Osteoblast (primary cell): Measurements from ENCODE around the gene WFIKKN1. TPM values are rescaled to one million over a fixed set of nuclear protein-coding genes. Genes with fewer than 3 reads are reported as not detected.

Source experiments
- DNase-seq: peaks from one replicate; pipeline ENCODE4 v3.0.0; 2011; ENCODE audit warnings: low spot score, mixed read lengths; ENCODE audit not compliant: insufficient read length; ENCODE audit errors: missing footprints
- H2AFZ ChIP-seq: 2 replicates; pipeline ENCODE4 v1.6.0; 2011; ENCODE audit warnings: mild to moderate bottlenecking, low read length
- H3K27ac ChIP-seq: 2 replicates; pipeline ENCODE4 v1.5.1; 2011; ENCODE audit warnings: mild to moderate bottlenecking, low read depth, low read length, moderate library complexity
- H3K27me3 ChIP-seq: 2 replicates; pipeline ENCODE4 v1.6.0; 2012; ENCODE audit warnings: mild to moderate bottlenecking, control low read depth, inconsistent platforms, low read length, moderate library complexity; ENCODE audit not compliant: insufficient read depth
- H3K36me3 ChIP-seq: 2 replicates; pipeline ENCODE4 v1.5.1; 2011; ENCODE audit warnings: mild to moderate bottlenecking, low read length, control low read depth, moderate library complexity; ENCODE audit not compliant: insufficient read depth
- H3K4me1 ChIP-seq: 2 replicates; pipeline ENCODE4 v1.5.1; 2011; ENCODE audit warnings: mild to moderate bottlenecking, low read length, control low read depth, moderate library complexity; ENCODE audit not compliant: insufficient read depth
- H3K4me2 ChIP-seq: 2 replicates; pipeline ENCODE4 v1.6.0; 2011; ENCODE audit warnings: mild to moderate bottlenecking, low read length; ENCODE audit not compliant: insufficient read depth
- H3K4me3 ChIP-seq: fragments of 200-600 bp; sonication (generic); 3 replicates; pipeline ENCODE4 v1.5.1; 2012; ENCODE audit warnings: mild to moderate bottlenecking, low read length, inconsistent platforms; ENCODE audit not compliant: insufficient read depth
- H3K79me2 ChIP-seq: 2 replicates; pipeline ENCODE4 v1.6.0; 2012; ENCODE audit warnings: mild to moderate bottlenecking, low read length, control low read depth, inconsistent platforms; ENCODE audit not compliant: insufficient read depth
- H3K9me3 ChIP-seq: 2 replicates; pipeline ENCODE4 v1.5.1; 2011; ENCODE audit warnings: low read depth, low read length, control low read depth
- H4K20me1 ChIP-seq: 2 replicates; pipeline ENCODE4 v1.6.0; 2012; ENCODE audit warnings: mild to moderate bottlenecking, low read length, control low read depth; ENCODE audit not compliant: insufficient read depth
- total RNA-seq: library from RNA; depleted of rRNA; stranded (reverse); fragments of >200 nt; gene quantifications from 2 replicates; pipeline ENCODE4 v1.2.3, GENCODE V29; 2012
- TF ChIP-seq, protein P1 (sequence below): IDR thresholded peaks from 2 replicates; pipeline ENCODE4 v1.5.1; 2011; ENCODE audit warnings: mild to moderate bottlenecking, low read depth, low read length, moderate library complexity; ENCODE audit errors: extremely low read depth

Gene WFIKKN1
- total RNA-seq, 1 donor, result 0.36 TPM

DNA sequence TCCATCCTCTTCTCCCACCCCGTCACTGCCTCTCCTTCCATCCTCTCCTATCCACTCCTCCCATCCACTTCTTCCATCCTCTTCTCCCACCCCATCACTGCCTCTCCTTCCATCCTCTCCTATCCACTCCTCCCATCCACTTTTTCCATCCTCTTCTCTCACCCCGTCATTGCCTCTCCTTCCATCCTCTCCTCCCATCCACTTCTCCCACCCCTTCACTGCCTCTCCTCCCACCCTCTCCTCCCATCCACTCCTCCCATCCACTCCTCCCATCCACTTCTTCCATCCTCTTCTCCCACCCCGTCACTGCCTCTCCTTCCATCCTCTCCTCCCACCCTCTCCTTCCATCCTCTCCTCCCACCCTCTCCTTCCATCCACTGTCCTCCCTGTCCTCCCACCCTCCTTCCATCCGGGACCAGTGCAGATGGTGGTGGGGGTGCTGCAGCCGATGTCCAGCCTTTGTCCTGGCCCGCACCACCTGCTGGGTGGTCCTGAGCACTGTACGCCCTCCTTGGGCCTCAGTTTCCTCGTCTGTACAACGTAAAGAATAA is 1.1 kb downstream of the WFIKKN1 start:
- H3K4me3 ChIP-seq, result no peak overlapping the region
- no peaks in the 10 kb centered on the region for H3K36me3 ChIP-seq
- H3K9me3 ChIP-seq, result no peaks in the 10 kb centered on the region
- H3K27ac ChIP-seq, result no peak overlapping the region
- H3K4me2 ChIP-seq, result no peak overlapping the region
- no peaks in the 10 kb centered on the region for H3K27me3 ChIP-seq
- peaks cover 4% of the 10 kb centered on the region for H4K20me1 ChIP-seq
- DNase-seq, result no peak
- TF ChIP-seq, protein P1, sequence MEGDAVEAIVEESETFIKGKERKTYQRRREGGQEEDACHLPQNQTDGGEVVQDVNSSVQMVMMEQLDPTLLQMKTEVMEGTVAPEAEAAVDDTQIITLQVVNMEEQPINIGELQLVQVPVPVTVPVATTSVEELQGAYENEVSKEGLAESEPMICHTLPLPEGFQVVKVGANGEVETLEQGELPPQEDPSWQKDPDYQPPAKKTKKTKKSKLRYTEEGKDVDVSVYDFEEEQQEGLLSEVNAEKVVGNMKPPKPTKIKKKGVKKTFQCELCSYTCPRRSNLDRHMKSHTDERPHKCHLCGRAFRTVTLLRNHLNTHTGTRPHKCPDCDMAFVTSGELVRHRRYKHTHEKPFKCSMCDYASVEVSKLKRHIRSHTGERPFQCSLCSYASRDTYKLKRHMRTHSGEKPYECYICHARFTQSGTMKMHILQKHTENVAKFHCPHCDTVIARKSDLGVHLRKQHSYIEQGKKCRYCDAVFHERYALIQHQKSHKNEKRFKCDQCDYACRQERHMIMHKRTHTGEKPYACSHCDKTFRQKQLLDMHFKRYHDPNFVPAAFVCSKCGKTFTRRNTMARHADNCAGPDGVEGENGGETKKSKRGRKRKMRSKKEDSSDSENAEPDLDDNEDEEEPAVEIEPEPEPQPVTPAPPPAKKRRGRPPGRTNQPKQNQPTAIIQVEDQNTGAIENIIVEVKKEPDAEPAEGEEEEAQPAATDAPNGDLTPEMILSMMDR, result no peak
- H3K4me1 ChIP-seq, result peaks cover 13% of the 10 kb centered on the region
- H2AFZ ChIP-seq, result no peak overlapping the region
- peaks cover 14% of the 10 kb centered on the region for H3K79me2 ChIP-seq

DNA sequence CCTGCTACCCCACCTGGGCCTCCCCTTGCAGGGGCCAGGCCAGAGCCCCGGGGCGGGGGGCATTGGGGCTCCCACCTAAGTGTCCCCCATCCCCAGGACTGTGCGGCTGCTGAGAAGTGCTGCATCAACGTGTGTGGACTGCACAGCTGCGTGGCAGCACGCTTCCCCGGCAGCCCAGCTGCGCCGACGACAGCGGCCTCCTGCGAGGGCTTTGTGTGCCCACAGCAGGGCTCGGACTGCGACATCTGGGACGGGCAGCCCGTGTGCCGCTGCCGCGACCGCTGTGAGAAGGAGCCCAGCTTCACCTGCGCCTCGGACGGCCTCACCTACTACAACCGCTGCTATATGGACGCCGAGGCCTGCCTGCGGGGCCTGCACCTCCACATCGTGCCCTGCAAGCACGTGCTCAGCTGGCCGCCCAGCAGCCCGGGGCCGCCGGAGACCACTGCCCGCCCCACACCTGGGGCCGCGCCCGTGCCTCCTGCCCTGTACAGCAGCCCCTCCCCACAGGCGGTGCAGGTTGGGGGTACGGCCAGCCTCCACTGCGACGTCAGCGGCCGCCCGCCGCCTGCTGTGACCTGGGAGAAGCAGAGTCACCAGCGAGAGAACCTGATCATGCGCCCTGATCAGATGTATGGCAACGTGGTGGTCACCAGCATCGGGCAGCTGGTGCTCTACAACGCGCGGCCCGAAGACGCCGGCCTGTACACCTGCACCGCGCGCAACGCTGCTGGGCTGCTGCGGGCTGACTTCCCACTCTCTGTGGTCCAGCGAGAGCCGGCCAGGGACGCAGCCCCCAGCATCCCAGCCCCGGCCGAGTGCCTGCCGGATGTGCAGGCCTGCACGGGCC is 1.9 kb downstream of the WFIKKN1 start:
- Histone ChIP-seq H2AFZ (no peak overlapping the region), H3K27me3 (no peaks in the 10 kb centered on the region), H3K4me2 (no peak overlapping the region), H3K36me3 (no peaks in the 10 kb centered on the region), H3K27ac (no peak overlapping the region), H3K9me3 (no peaks in the 10 kb centered on the region), H3K4me3 (no peak overlapping the region), H4K20me1 (peaks cover 4% of the 10 kb centered on the region), H3K79me2 (peaks cover 14% of the 10 kb centered on the region), H3K4me1 (peaks cover 6% of the 10 kb centered on the region)
- TF ChIP-seq, protein P1, result no peak
- DNase-seq, result no peak

DNA sequence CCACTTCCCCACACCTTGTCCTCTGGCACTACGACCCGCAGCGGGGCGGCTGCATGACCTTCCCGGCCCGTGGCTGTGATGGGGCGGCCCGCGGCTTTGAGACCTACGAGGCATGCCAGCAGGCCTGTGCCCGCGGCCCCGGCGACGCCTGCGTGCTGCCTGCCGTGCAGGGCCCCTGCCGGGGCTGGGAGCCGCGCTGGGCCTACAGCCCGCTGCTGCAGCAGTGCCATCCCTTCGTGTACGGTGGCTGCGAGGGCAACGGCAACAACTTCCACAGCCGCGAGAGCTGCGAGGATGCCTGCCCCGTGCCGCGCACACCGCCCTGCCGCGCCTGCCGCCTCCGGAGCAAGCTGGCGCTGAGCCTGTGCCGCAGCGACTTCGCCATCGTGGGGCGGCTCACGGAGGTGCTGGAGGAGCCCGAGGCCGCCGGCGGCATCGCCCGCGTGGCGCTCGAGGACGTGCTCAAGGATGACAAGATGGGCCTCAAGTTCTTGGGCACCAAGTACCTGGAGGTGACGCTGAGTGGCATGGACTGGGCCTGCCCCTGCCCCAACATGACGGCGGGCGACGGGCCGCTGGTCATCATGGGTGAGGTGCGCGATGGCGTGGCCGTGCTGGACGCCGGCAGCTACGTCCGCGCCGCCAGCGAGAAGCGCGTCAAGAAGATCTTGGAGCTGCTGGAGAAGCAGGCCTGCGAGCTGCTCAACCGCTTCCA is 2.7 kb downstream of the WFIKKN1 start:
- H3K79me2 ChIP-seq, result peaks cover 14% of the 10 kb centered on the region
- no peak for DNase-seq
- H3K4me3 ChIP-seq, result no peak overlapping the region
- H2AFZ ChIP-seq, result no peak overlapping the region
- peaks cover 6% of the 10 kb centered on the region for H3K4me1 ChIP-seq
- no peaks in the 10 kb centered on the region for H3K27me3 ChIP-seq
- no peaks in the 10 kb centered on the region for H3K9me3 ChIP-seq
- TF ChIP-seq, protein P1, result no peak
- no peak overlapping the region for H3K4me2 ChIP-seq
- no peak overlapping the region for H3K27ac ChIP-seq
- peaks cover 4% of the 10 kb centered on the region for H4K20me1 ChIP-seq
- H3K36me3 ChIP-seq, result no peaks in the 10 kb centered on the region
